Heart right ventricle (tissue), 16 donors: ENCODE measurements around the gene ACVR1C. TPM values are rescaled to one million over a fixed set of nuclear protein-coding genes. Genes with fewer than 3 reads are reported as not detected.
A peak's percentile ranks its signal among the peaks of the same experiment; 100 is the strongest.

Experiments
- ATAC-seq, 8 donors: fragments of 200-7000 bp; cut with Tn5 transposase; one replicate each; pipeline ENCODE4 v1.9.1; 2020; ENCODE audit warnings: mild to moderate bottlenecking in 8 of 8, moderate library complexity in 8 of 8, moderate number of reproducible peaks in 1 of 8
- DNase-seq, 2 donors: peaks; one replicate each; pipeline ENCODE4 v3.0.0-alpha.2; 2020
- H3K27ac ChIP-seq, 10 donors: fragments of 200-600 bp; sonication (generic) in 2 of 10; one replicate each; pipeline versions ENCODE4 v1.5.0 to v1.8.0; 2020 to 2022; ENCODE audit warnings: mild to moderate bottlenecking in 3 of 10
- H3K27me3 ChIP-seq, 7 donors: fragments of 200-600 bp; one replicate each; pipeline ENCODE4 v1.8.0; 2021 to 2022; ENCODE audit warnings: mild to moderate bottlenecking in 2 of 7
- H3K36me3 ChIP-seq, 9 donors: fragments of 200-600 bp; sonication (generic) in 1 of 9; one replicate each; pipeline versions ENCODE4 v1.5.0 to v1.8.0; 2020 to 2022; ENCODE audit warnings: mild to moderate bottlenecking in 2 of 9
- H3K4me1 ChIP-seq, 9 donors: fragments of 200-600 bp; sonication (generic) in 1 of 9; one replicate each; pipeline versions ENCODE4 v1.5.0 to v1.8.0; 2020 to 2022; ENCODE audit warnings: mild to moderate bottlenecking in 4 of 9
- H3K4me3 ChIP-seq, 10 donors: fragments of 200-600 bp; sonication (generic) in 2 of 10; one replicate each; pipeline versions ENCODE4 v1.5.0 to v1.8.0; 2020 to 2022; ENCODE audit warnings: mild to moderate bottlenecking in 7 of 10, moderate library complexity in 2 of 10
- H3K9me3 ChIP-seq, 11 donors: fragments of 200-600 bp in 10 of 11; sonication (generic) in 2 of 11; one replicate each; pipeline versions ENCODE4 v1.5.0 to v1.8.0; 2013 to 2022; ENCODE audit warnings: mild to moderate bottlenecking in 2 of 11, control low read depth in 1 of 11, moderate library complexity in 1 of 11
- CTCF ChIP-seq, 9 donors: fragments of 200-600 bp; sonication (generic) in 2 of 9; IDR thresholded peaks; one replicate each; pipeline versions ENCODE4 v1.5.0 to v1.8.0; 2021 to 2022; ENCODE audit warnings: antibody characterized with exemption in 9 of 9, mild to moderate bottlenecking in 5 of 9, moderate library complexity in 1 of 9
- WGBS, 2 donors: extraction: QIAGEN DNeasy Blood & Tissue Kit; methylation state at CpG; one replicate each; pipeline ENCODE4 v1.1.7; 2013; ENCODE audit warnings: inconsistent platforms in 1 of 2; 5-methylcytosine and 5-hydroxymethylcytosine counted together
- intact Hi-C, 10 donors: fragments of 100-400 bp; cut with DNase I; formaldehyde crosslinking; loops; one replicate each; pipeline versions ENCODE4 v1.11.1 to v1.14.2; 2022
- polyA plus RNA-seq, 2 donors: library from polyadenylated mRNA; stranded (reverse); fragments of 200-250 nt; gene quantifications; one replicate each; pipeline ENCODE4 v1.2.3, GENCODE V29; 2013
- total RNA-seq, 10 donors: library from RNA; stranded (reverse); fragmentation: NEBNext Ultra II Directional in 3 of 10; extraction: Animal tissue kit (Norgen Biotek cat#: 25700) in 3 of 10; gene quantifications; one replicate each; pipeline versions ENCODE4 v1.2.1 to v1.2.4, GENCODE V29; 2021 to 2023
- donor health status: Arrhythmogenic right ventricular cardiomyopathy.
- donor health status: ischemic (EF 13 %, LVEDD 7.1; RV severe dilation, severe dysfunction).
- donor health status: healthy with polysubstance abuse.
- donor health status: DM: no; HTN: yes; CAD: no.
- donor health status: DM: no; HTN: no; CAD: no.
- donor health status: ischemic (EF 25% LVEDD 6.9; RV normal size, moderate dysfunction).
- donor health status: ischemic (EF 25% LVEDD 5.7; RV mildly dilated, moderate dysfunction).
- donor health status: healthy.
- donor health status: DM: yes; HTN: yes; CAD: no.
- donor health status: Ischemic cardiomyopathy.
- donor health status: ischemic (EF 35%, LVEDD 5.7; RV mildly dilated, moderate dysfunction).
- donor health status: nonischemic (EF 11% LVEDD 7.7; RV severe dilation, severe dysfunction).
- donor health status: DM: yes; HTN: yes; CAD: no.
- donor health status: PGD.
- donor health status: ischemic (EF 29% LVEDD 5.4; RV normal size, mild dysfunction).
- donor health status: nonischemic (EF 23%, LVEDD 6.1; RV moderate dilation, normal function).

Gene ACVR1C
- total and polyA plus RNA-seq, 12 donors = 0.07 to 2.4 (median 0.30) TPM

DNA sequence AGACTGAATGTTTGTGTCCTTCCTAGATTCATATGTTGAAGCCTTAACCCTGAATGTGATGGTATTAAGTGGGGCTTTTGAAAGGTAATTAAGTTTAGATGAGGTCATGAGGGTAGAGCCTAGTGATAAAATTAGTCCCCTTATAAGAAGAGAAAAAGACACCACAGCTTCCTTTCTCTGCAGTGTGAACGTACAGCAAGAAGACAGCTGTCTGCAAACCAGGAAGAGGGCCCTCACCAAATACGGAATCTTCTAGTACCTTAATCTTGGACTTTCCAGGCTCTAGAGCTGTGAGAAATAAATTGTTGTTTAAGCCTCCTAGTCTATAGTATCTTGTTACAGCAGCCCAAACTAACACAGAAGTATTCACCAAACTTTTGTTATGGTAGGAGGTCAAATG is 127.6 kb downstream of the ACVR1C start:
- 60 to 62% methylated on average over 2 of the region's 2 CpGs for WGBS, 2 donors
- Histone ChIP-seq H3K27me3 (peaks cover 0 to 6% (median 0%) of the 10 kb centered on the region in 7 donors), H3K4me3 (no peak overlapping the region), H3K27ac (no peak overlapping the region), H3K36me3 (no peaks in the 10 kb centered on the region), H3K9me3 (peaks cover 0 to 9% (median 3%) of the 10 kb centered on the region in 11 donors), H3K4me1 (no peaks in the 10 kb centered on the region)
- no peak for DNase-seq
- intact Hi-C loops = loop anchor here in 1 of 10 donors (10.0 kb wide), 1 partner anchor 94 kb away; no protein-coding TSS in a partner anchor
- no peak for ATAC-seq
- no peak for TF ChIP-seq CTCF (IDR thresholded peaks at IDR 0.05)

- no peak for DNase-seq
- Histone ChIP-seq H3K27ac (no peak overlapping the region), H3K4me1 (no peaks in the 10 kb centered on the region), H3K9me3 (peaks cover 0 to 2% (median 0%) of the 10 kb centered on the region in 11 donors), H3K36me3 (no peaks in the 10 kb centered on the region), H3K27me3 (peaks cover 0 to 2% (median 0%) of the 10 kb centered on the region in 7 donors), H3K4me3 (no peak overlapping the region)
- intact Hi-C loops = loop anchor here in 1 of 10 donors (10.0 kb wide), 1 partner anchor 94 kb away; no protein-coding TSS in a partner anchor
- TF ChIP-seq CTCF (IDR thresholded peaks at IDR 0.05) = no peak
- WGBS, 2 donors = 58 to 64% methylated on average over 1 of the region's 1 CpG
- ATAC-seq = no peak
Observed at GRCh38 chr2:157500334-157500733, 128.3 kb downstream of the ACVR1C start.

- H3K4me3 ChIP-seq = no peak overlapping the region
- no peak for TF ChIP-seq CTCF (IDR thresholded peaks at IDR 0.05)
- H3K9me3 ChIP-seq = no peaks in the 10 kb centered on the region
- no peak overlapping the region for H3K27ac ChIP-seq
- WGBS, 2 donors = 80 to 86% methylated on average over 3 of the region's 3 CpGs
- no peak for ATAC-seq
- no peaks in the 10 kb centered on the region for H3K4me1 ChIP-seq
- no peaks in the 10 kb centered on the region for H3K27me3 ChIP-seq
- intact Hi-C loops = loop anchor here in 7 of 10 donors (5.0 to 10.0 kb wide), 7 partner anchors 96 to 514 kb away; partner anchors contain the start of gene ERMN (in 2 of the 7)
- DNase-seq = no peak
- no peaks in the 10 kb centered on the region for H3K36me3 ChIP-seq
Observed at GRCh38 chr2:157498483-157498882, 130.2 kb downstream of the ACVR1C start.

DNA sequence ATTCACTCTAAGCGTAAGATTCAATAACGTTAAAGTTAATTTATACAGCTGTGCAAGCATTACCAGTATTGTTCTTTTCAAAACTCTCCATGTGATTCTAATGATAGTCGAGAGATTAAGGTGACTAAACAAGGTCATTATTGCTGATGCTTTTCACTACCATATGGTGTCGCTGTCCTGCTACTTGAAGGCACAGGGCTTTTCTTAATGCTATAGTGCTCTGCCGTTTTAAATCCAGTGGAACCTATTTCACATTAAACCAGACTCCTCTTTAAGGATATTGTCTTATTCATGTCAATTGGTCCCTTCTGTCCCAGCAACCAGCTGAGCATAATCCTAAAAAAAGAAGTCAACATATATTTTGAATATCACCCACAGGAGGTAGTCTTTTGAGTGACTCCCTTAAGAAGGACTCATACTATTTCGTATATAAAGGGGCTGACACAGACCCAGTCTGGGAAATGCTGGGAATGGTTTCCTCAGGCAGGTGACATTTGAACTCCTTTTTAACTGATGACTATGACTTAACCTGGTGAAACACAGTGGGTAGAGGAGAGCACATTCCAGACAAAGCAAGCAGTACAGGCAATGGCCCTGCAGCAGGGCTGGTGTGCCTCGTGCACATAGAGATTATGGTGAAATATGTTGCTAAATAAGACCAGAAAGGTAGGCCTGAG is 130.9 kb downstream of the ACVR1C start:
- WGBS, 2 donors = 24 to 28% methylated on average over 7 of the region's 7 CpGs
- no peaks in the 10 kb centered on the region for H3K4me1 ChIP-seq
- ATAC-seq (peak in 3 of 8 donors; percentile 49 to 61 (median 56)), DNase-seq (no peak)
- peak; percentile 21 to 69 (median 58) for TF ChIP-seq CTCF (IDR thresholded peaks at IDR 0.05)
- no peak overlapping the region for H3K4me3 ChIP-seq
- intact Hi-C loops = loop anchor here in 7 of 10 donors (2.0 to 10.0 kb wide), 9 partner anchors 97 to 515 kb away; partner anchors contain the start of gene ERMN (in 2 of the 7)
- no peaks in the 10 kb centered on the region for H3K27me3 ChIP-seq
- H3K27ac ChIP-seq = no peak overlapping the region
- no peaks in the 10 kb centered on the region for H3K36me3 ChIP-seq
- H3K9me3 ChIP-seq = no peaks in the 10 kb centered on the region
